Measurements from ENCODE around the gene SLC35F4. TPM values are rescaled to one million over a fixed set of nuclear protein-coding genes. Genes with fewer than 3 reads are reported as not detected.

The SLC35F4 gene
- total RNA-seq, 1 experiment from 2014 or later: not detected

DNA sequence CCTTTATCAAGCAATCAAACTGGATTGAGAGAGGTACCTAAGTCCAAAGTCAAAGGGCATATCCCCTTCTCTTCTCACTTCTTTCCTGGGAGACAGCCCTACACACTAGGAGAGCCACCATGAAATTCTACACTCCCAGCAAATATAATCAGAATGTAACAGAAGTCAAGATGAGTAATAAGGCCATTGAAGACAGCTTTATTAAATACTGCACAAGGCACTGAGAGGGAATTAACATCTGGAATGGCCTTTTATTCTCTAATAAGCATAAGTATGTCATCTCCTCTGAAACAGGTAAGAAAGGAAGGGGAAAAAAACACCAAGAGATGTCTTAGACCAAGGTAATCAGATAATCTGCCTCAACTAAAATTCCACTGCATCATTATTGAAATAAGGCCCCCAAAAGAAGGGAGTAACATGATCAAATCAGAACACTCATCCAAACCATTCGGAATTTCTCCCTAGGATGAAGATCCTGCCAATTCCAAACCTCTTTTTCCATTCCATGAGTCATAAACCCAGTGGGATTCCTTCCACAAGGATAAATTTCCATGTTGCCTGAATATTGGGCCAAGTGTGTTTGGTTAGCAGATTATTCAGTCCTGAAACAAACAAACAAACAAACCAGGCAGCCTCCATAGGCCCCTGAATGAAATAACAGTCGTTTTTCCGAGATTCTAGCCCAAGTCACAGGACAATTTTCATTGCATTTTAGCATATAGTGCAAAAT, 19.9 kb downstream of the SLC35F4 start:
- Histone ChIP-seq H3K79me1 (ENCODE audit: insufficient read depth, low read depth, low read length, poor library complexity, severe bottlenecking) (no peaks in the 10 kb centered on the region), H2BK120ac (ENCODE audit: low read depth, low read length, poor library complexity, severe bottlenecking) (no peak overlapping the region), H3K18ac (ENCODE audit: insufficient read length, low read depth, low read length) (no peak overlapping the region), H3T11ph (ENCODE audit: low read length) (no peak overlapping the region), H4K91ac (ENCODE audit: insufficient read length, low read depth, low read length) (no peak overlapping the region), H3K4me1 (ENCODE audit: insufficient read depth, low read length) (no peaks in the 10 kb centered on the region; the same call in 1 of the 2 replicates), H4K20me1 (ENCODE audit: control insufficient read depth, insufficient read depth, insufficient read length) (no peaks in the 10 kb centered on the region), H2BK12ac (ENCODE audit: insufficient read length, low read depth, low read length) (no peak overlapping the region), H3K27ac (ENCODE audit: insufficient read length, low read depth, low read length) (no peak overlapping the region), H2AFZ (ENCODE audit: low read length) (no peak overlapping the region), H3K27me3 (ENCODE audit: insufficient read depth, low read length) (no peaks in the 10 kb centered on the region), H3K14ac (ENCODE audit: insufficient read depth, low read length) (no peak overlapping the region), H3K4ac (ENCODE audit: low read depth, low read length) (no peak overlapping the region), H2BK5ac (ENCODE audit: insufficient read length, low read length) (no peak overlapping the region), H2AK5ac (ENCODE audit: insufficient read length, low read length) (no peak overlapping the region), H2BK15ac (ENCODE audit: low read depth, low read length) (no peak overlapping the region), H3K23me2 (ENCODE audit: insufficient read length, low read depth, low read length, poor library complexity, severe bottlenecking) (no peaks in the 10 kb centered on the region), H3K56ac (ENCODE audit: insufficient read length, low read depth, low read length) (no peak overlapping the region), H3K9me3 (ENCODE audit: control insufficient read depth, low read depth, low read length) (no peaks in the 10 kb centered on the region), H3K79me2 (ENCODE audit: insufficient read depth, low read length) (no peaks in the 10 kb centered on the region), H2BK20ac (ENCODE audit: low read depth, low read length, poor library complexity, severe bottlenecking) (no peak overlapping the region), H3K23ac (ENCODE audit: insufficient read length, low read depth, low read length) (no peak overlapping the region), H3K4me2 (ENCODE audit: insufficient read depth, insufficient read length, low read length) (no peak overlapping the region), H4K8ac (replicated peaks; ENCODE audit: insufficient read length, low read depth, low read length) (no peak overlapping the region), H3K9ac (ENCODE audit: extremely low read depth, insufficient read length, low read length) (no peak overlapping the region), H4K5ac (ENCODE audit: insufficient read length, low read depth, low read length) (no peak overlapping the region)
- Mint-ChIP-seq H3K27me3 (ENCODE audit: low read depth) (no peaks in the 10 kb centered on the region; the same call in none of the 2 replicates), H3K36me3 (ENCODE audit: insufficient read depth in 1 of 3, low read depth in 3 of 3) (no peaks in the 10 kb centered on the region), H3K9me3 (no peaks in the 10 kb centered on the region), H3K27ac (no peak overlapping the region; a peak in 1 of 7 replicates), H3K4me3 (no peak overlapping the region), H3K4me1 (no peaks in the 10 kb centered on the region; a peak in 1 of 4 replicates)
- no CpG with 5 or more reads among the region's 3 CpGs for WGBS (ENCODE audit: extremely low coverage, insufficient read length, low lambda C conversion rate)
- no peak for DNase-seq
- no peak for TF ChIP-seq CTCF (conservative IDR thresholded peaks at IDR 0.05)
